GM19240 (cell line): ENCODE data around the gene SDC3.

ENCODE experiments used
- DNase-seq: peaks from one replicate; pipeline ENCODE4 v3.0.0; 2011; ENCODE audit warnings: low spot score; ENCODE audit not compliant: insufficient read length

SDC3 gene

GRCh38 chr1:30929135-30929889 is 20.8 kb upstream of the SDC3 start:
- DNase-seq: no peak

- no peak for DNase-seq
Measured at GRCh38 chr1:30928789-30929134, 20.2 kb upstream of the SDC3 start.

- no peak for DNase-seq
Measured at GRCh38 chr1:30928171-30928570, 19.6 kb upstream of the SDC3 start.

- DNase-seq: no peak
Measured at GRCh38 chr1:30927448-30927847, 18.9 kb upstream of the SDC3 start.

- DNase-seq: no peak
Measured at GRCh38 chr1:30923597-30923996, 15.0 kb upstream of the SDC3 start.

GRCh38 chr1:30920827-30921226 is 12.3 kb upstream of the SDC3 start:
- DNase-seq: no peak

- DNase-seq: no peak
Measured at GRCh38 chr1:30919025-30919881, 10.7 kb upstream of the SDC3 start.

GRCh38 chr1:30916296-30916695 is 7.7 kb upstream of the SDC3 start:
- DNase-seq: no peak

- DNase-seq: no peak
Measured at GRCh38 chr1:30915491-30916230, 7.1 kb upstream of the SDC3 start.

GRCh38 chr1:30914931-30915330 is 6.4 kb upstream of the SDC3 start:
- DNase-seq: no peak

- DNase-seq: no peak
Measured at GRCh38 chr1:30914587-30914922, 6.0 kb upstream of the SDC3 start.

- DNase-seq: no peak
Measured at GRCh38 chr1:30912913-30913652, 4.5 kb upstream of the SDC3 start.

- DNase-seq: no peak
Measured at GRCh38 chr1:30912224-30912623, 3.7 kb upstream of the SDC3 start.

GRCh38 chr1:30911059-30911954 is 2.7 kb upstream of the SDC3 start:
- DNase-seq: peak; percentile 72

- no peak for DNase-seq
Measured at GRCh38 chr1:30909365-30910068, 959 bp upstream of the SDC3 start.

- no peak for DNase-seq
Measured at GRCh38 chr1:30908316-30908695, 252 bp downstream of the SDC3 start.

- no peak for DNase-seq
Measured at GRCh38 chr1:30907481-30908315, 860 bp downstream of the SDC3 start.

GRCh38 chr1:30906631-30907441 is 1.7 kb downstream of the SDC3 start:
- no peak for DNase-seq
